Limb (tissue), 2 donors: Measurements from ENCODE around the gene MAPK10.
"Not testable (repeated sequence)": the region's sequence is repeated elsewhere in the genome, so short reads cannot be mapped to it uniquely, and the experiment has no call there.

Source experiments
- DNase-seq, 2 donors: peaks; one replicate each; pipeline ENCODE4 v3.0.0-alpha.2; 2016; ENCODE audit errors: extremely low spot score in 2 of 2

The MAPK10 gene

GRCh38 chr4:86184901-86185285, 175.0 kb downstream of the MAPK10 start:
- peak in 1 of 2 donors; percentile 10 for DNase-seq

GRCh38 chr4:86184216-86184900, 175.5 kb downstream of the MAPK10 start:
- no peak for DNase-seq

- no peak for DNase-seq
Measured at GRCh38 chr4:86181585-86181984, 178.3 kb downstream of the MAPK10 start.

GRCh38 chr4:86178211-86178610, 181.6 kb downstream of the MAPK10 start:
- DNase-seq: no peak

GRCh38 chr4:86174506-86174905, 185.3 kb downstream of the MAPK10 start:
- no peak for DNase-seq

- DNase-seq: not testable (repeated sequence)
Measured at GRCh38 chr4:86168335-86168734, 191.5 kb downstream of the MAPK10 start.

- DNase-seq: no peak
Measured at GRCh38 chr4:86160426-86160825, 199.4 kb downstream of the MAPK10 start.

GRCh38 chr4:86159216-86159615, 200.6 kb downstream of the MAPK10 start:
- no peak for DNase-seq

- no peak for DNase-seq
Measured at GRCh38 chr4:86156531-86156930, 203.3 kb downstream of the MAPK10 start.

GRCh38 chr4:86155766-86156165, 204.1 kb downstream of the MAPK10 start:
- no peak for DNase-seq

GRCh38 chr4:86152454-86152853, 207.4 kb downstream of the MAPK10 start:
- no peak for DNase-seq

GRCh38 chr4:86151196-86151595, 208.7 kb downstream of the MAPK10 start:
- DNase-seq: no peak

- DNase-seq: no peak
Measured at GRCh38 chr4:86141161-86141560, 218.7 kb downstream of the MAPK10 start.

- DNase-seq: no peak
Measured at GRCh38 chr4:86132468-86132867, 227.4 kb downstream of the MAPK10 start.

GRCh38 chr4:86131456-86131855, 228.4 kb downstream of the MAPK10 start:
- DNase-seq: no peak

GRCh38 chr4:86130160-86130933, 229.5 kb downstream of the MAPK10 start:
- DNase-seq: no peak

GRCh38 chr4:86129546-86129945, 230.3 kb downstream of the MAPK10 start:
- DNase-seq: no peak

- DNase-seq: no peak
Measured at GRCh38 chr4:86122404-86122803, 237.4 kb downstream of the MAPK10 start.

- no peak for DNase-seq
Measured at GRCh38 chr4:86118711-86119110, 241.1 kb downstream of the MAPK10 start.

- DNase-seq: peak; percentile 39 to 68
Measured at GRCh38 chr4:86117705-86118302, 242.0 kb downstream of the MAPK10 start.

GRCh38 chr4:86114563-86114962, 245.3 kb downstream of the MAPK10 start:
- no peak for DNase-seq

GRCh38 chr4:86108834-86109233, 251.0 kb downstream of the MAPK10 start:
- no peak for DNase-seq

GRCh38 chr4:86108137-86108536, 251.7 kb downstream of the MAPK10 start:
- no peak for DNase-seq
